Karpas-422 (cell line): ENCODE measurements around the gene PPAT. TPM values are rescaled to one million over a fixed set of nuclear protein-coding genes. Genes with fewer than 3 reads are reported as not detected.
"Not testable (repeated sequence)": the region's sequence is repeated elsewhere in the genome, so short reads cannot be mapped to it uniquely, and the experiment has no call there.

Experiments
- DNase-seq: peaks from one replicate; pipeline ENCODE4 v3.0.0-alpha.2; 2015
- H2AFZ ChIP-seq: fragments of 200-600 bp; sonication (generic); 2 replicates; pipeline ENCODE4 v1.6.1; 2014; ENCODE audit warnings: antibody characterized with exemption, low read length, mixed read lengths
- H3K27ac ChIP-seq: fragments of 200-600 bp; sonication (generic); 2 replicates; pipeline ENCODE4 v1.5.1; 2014; ENCODE audit warnings: mild to moderate bottlenecking, low read length, moderate library complexity
- H3K27me3 ChIP-seq: fragments of 200-600 bp; sonication (generic); 2 replicates; pipeline ENCODE4 v1.6.1; 2014; ENCODE audit warnings: low read length, mixed read lengths
- H3K36me3 ChIP-seq: fragments of 200-600 bp; sonication (generic); 2 replicates; pipeline ENCODE4 v1.6.1; 2014; ENCODE audit warnings: low read length, mixed read lengths; ENCODE audit not compliant: insufficient read depth
- H3K4me1 ChIP-seq: fragments of 200-600 bp; sonication (generic); 2 replicates; pipeline ENCODE4 v1.6.1; 2014; ENCODE audit warnings: mild to moderate bottlenecking, low read length, mixed read lengths
- H3K4me2 ChIP-seq: fragments of 200-600 bp; sonication (generic); 2 replicates; pipeline ENCODE4 v1.6.1; 2014; ENCODE audit warnings: low read length, low read depth, mild to moderate bottlenecking; ENCODE audit not compliant: poor library complexity, severe bottlenecking
- H3K4me3 ChIP-seq: fragments of 200-600 bp; sonication (generic); 2 replicates; pipeline ENCODE4 v1.5.1; 2014; ENCODE audit warnings: mild to moderate bottlenecking, antibody characterized with exemption, low read length, mixed read lengths
- H3K79me2 ChIP-seq: fragments of 200-600 bp; sonication (generic); 2 replicates; pipeline ENCODE4 v1.6.1; 2014; ENCODE audit warnings: mild to moderate bottlenecking, low read length, mixed read lengths
- H3K9ac ChIP-seq: fragments of 200-600 bp; sonication (generic); 2 replicates; pipeline ENCODE4 v1.6.0; 2014; ENCODE audit warnings: low read length
- H3K9me2 ChIP-seq: fragments of 200-600 bp; sonication (generic), shearing (Covaris generic); replicated peaks from 2 replicates; pipeline ENCODE4 v1.6.0; 2014; ENCODE audit warnings: mild to moderate bottlenecking, low read length, moderate library complexity; ENCODE audit not compliant: insufficient read depth
- H3K9me3 ChIP-seq: fragments of 300-700, 200-600 bp; sonication (generic); 2 replicates; pipeline ENCODE4 v1.6.1; 2014; ENCODE audit warnings: low read length, mixed read lengths
- H4K20me1 ChIP-seq: fragments of 200-600 bp; sonication (generic); 2 replicates; pipeline ENCODE4 v1.6.1; 2014; ENCODE audit warnings: mild to moderate bottlenecking, antibody characterized with exemption, low read length, low read depth; ENCODE audit not compliant: insufficient read depth
- total RNA-seq: library from RNA; depleted of rRNA; stranded (reverse); fragments of >200 nt; shearing (Covaris generic); gene quantifications from 2 replicates; pipeline ENCODE4 v1.2.3, GENCODE V29; 2014; ENCODE audit warnings: low replicate concordance

PPAT gene
- total RNA-seq, 1 experiment from 2014 or later, result 44.9 TPM

DNA sequence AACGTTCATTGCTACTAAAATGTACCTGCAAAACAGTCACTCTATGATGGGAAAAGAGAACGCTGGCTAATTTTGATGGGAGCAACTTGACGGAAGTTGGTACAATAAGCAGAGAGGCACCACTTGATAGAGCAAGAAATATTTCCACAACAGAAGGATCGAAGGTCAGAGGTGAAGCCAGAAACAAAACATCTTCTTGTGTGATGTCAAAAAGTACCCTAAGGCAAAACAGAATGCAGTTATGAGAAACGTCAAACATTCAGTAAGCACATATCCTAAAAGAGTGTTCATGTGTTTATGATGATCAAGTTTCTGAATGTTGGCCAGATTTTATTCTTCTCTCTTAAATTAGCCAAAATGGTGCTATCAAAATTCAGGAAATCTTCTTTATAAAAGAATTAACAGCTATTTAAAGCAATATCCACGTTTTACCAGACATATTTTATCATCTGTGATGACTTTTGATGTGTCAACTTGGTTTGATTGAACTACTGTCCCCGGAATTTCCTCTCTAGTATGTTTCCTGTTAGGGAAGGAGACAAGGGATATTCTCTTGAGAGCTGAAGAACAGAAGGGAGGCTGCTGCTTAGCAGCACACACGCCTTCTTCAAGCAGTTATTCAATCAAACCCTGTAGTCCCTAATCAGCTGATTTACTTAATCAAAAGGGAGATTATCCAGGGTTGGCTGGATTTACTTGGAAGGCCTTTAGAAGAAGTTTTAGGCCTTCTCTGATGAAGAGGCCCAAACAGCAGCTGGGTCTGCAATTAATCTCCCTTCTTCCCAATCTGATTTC lies 63.8 kb downstream of the PPAT start:
- no peaks in the 10 kb centered on the region for H4K20me1 ChIP-seq
- H3K27me3 ChIP-seq, result no peaks in the 10 kb centered on the region
- H3K4me1 ChIP-seq, result peaks cover 26% of the 10 kb centered on the region
- no peak overlapping the region for H3K4me3 ChIP-seq
- H3K4me2 ChIP-seq, result no peak overlapping the region
- H3K79me2 ChIP-seq, result peaks cover 17% of the 10 kb centered on the region
- no peaks in the 10 kb centered on the region for H3K9me3 ChIP-seq
- no peak overlapping the region for H2AFZ ChIP-seq
- H3K9me2 ChIP-seq, result no peaks in the 10 kb centered on the region
- no peak for DNase-seq
- H3K9ac ChIP-seq, result no peak overlapping the region
- H3K27ac ChIP-seq, result no peak overlapping the region
- H3K36me3 ChIP-seq, result no peaks in the 10 kb centered on the region

DNA sequence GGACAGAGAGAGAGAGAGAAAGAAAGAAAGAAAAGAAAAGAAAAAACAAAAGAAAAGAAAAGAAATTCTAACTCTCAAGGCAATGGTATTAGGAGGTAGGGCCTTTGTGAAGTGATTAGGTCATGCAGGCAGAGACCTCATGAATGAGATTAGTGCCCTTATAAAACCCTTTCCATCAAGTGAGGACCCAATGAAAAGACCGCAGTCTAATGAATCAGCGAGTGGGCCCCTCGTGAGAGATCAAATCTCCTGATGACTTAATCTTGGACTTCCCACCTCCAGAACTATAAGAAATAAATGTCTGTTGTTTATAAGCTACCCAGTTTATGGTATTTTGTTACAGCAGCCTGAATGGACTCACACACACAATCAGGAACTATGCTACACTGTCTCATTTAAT lies 65.0 kb downstream of the PPAT start:
- Histone ChIP-seq H3K9ac (no peak overlapping the region), H2AFZ (no peak overlapping the region), H4K20me1 (no peaks in the 10 kb centered on the region), H3K4me1 (peaks cover 17% of the 10 kb centered on the region), H3K79me2 (peaks cover 13% of the 10 kb centered on the region), H3K9me2 (no peaks in the 10 kb centered on the region), H3K27me3 (no peaks in the 10 kb centered on the region), H3K36me3 (no peaks in the 10 kb centered on the region), H3K4me3 (no peak overlapping the region), H3K4me2 (no peak overlapping the region), H3K27ac (no peak overlapping the region), H3K9me3 (no peaks in the 10 kb centered on the region)
- DNase-seq, result no peak

DNA sequence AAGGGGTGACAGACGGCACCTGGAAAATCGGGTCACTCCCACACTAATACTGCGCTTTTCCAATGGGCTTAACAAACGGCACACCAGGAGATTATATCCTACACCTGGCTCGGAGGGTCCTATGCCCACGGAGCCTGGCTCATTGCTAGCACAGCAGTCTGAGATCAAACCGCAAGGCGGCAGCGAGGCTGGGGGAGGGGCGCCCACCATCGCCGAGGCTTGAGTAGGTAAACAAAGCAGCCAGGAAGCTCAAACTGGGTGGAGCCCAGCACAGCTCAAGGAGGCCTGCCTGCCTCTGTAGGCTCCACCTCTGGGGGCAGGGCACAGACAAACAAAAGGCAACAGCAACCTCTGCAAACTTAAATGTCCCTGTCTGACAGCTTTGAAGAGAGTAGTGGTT lies 72.4 kb downstream of the PPAT start:
- not testable (repeated sequence) for H3K4me2 ChIP-seq, H3K9ac ChIP-seq, H3K79me2 ChIP-seq, H3K27ac ChIP-seq, H3K4me3 ChIP-seq, H3K9me2 ChIP-seq, H3K36me3 ChIP-seq, H2AFZ ChIP-seq, H3K27me3 ChIP-seq, DNase-seq, H3K9me3 ChIP-seq, H4K20me1 ChIP-seq, H3K4me1 ChIP-seq

DNA sequence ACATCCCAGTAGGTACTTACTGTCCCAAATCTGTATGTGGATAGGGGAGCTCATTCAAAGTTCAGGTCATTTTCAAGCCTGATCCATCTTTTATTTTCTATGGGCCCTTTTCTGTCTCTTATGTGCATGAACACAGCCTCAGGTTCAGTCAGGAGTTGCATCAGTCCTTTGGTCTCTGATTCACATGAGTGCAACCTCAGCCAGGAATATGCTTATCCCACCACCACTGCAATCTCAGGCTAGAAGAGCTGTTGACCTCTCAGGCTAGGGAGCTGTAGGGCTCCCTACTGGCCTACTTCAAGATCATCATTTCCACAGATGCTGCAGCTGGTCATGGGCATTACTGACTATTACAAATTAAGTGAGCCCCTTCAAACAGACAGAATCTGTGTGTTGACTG lies 75.3 kb downstream of the PPAT start:
- Histone ChIP-seq H3K4me1 (no peaks in the 10 kb centered on the region), H3K4me3 (no peak overlapping the region), H4K20me1 (no peaks in the 10 kb centered on the region), H3K9me3 (no peaks in the 10 kb centered on the region), H3K27ac (no peak overlapping the region), H3K79me2 (0 out of 2 replicates have a peak, but pooled peaks cover 3% of the 10 kb centered on the region), H3K9me2 (no peaks in the 10 kb centered on the region), H3K36me3 (no peaks in the 10 kb centered on the region), H3K4me2 (no peak overlapping the region), H2AFZ (no peak overlapping the region), H3K9ac (no peak overlapping the region), H3K27me3 (no peaks in the 10 kb centered on the region)
- no peak for DNase-seq

DNA sequence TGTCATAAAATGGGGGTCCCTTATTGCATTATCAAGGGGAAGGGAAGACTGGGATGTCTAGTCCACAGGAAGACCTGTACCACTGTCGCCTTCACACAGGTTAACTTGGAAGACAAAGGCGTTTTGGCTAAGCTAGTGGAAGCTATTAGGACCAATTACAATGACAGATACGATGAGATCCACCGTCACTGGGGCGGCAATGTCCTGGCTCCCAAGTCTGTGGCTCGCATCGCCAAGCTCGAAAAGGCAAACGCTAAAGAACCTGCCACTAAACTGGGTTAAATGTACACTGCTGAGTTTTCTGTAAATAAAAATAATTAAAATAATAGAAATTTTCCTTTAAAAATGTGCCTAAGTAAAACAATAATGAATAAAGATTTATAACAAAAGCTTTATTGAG lies 78.8 kb downstream of the PPAT start:
- Histone ChIP-seq H3K9ac (no peak overlapping the region), H3K27ac (no peak overlapping the region), H3K4me1 (no peaks in the 10 kb centered on the region), H3K4me3 (no peak overlapping the region), H3K36me3 (no peaks in the 10 kb centered on the region), H3K9me3 (no peaks in the 10 kb centered on the region), H3K27me3 (no peaks in the 10 kb centered on the region), H3K4me2 (no peak overlapping the region), H3K79me2 (0 out of 2 replicates have a peak, but pooled peaks cover 3% of the 10 kb centered on the region), H3K9me2 (no peaks in the 10 kb centered on the region), H2AFZ (no peak overlapping the region), H4K20me1 (no peaks in the 10 kb centered on the region)
- DNase-seq, result no peak

DNA sequence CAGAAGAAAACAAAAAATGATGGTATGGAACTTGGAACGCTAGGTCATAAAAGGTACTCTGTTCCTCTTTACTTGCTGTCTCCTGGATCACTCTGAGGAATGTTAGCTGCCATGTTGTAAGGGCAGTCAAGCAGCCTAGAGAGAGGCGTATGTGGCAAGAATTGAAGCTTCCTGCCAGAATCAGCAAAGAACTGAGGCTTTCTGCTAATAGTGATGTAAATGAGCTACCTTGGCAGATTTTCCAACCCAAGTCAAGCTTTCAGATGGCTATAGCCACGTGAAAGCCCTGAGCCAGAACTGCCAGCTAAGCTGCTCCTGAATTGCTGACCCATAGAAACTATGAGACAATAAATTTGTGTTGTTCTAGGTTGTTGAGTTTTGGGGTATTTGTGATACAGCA lies 86.8 kb downstream of the PPAT start:
- Histone ChIP-seq H3K9me3 (no peaks in the 10 kb centered on the region), H3K36me3 (peaks cover 5% of the 10 kb centered on the region; the same call in 1 of the 2 replicates), H3K79me2 (0 out of 2 replicates have a peak, but pooled peaks cover 3% of the 10 kb centered on the region), H3K4me3 (no peak overlapping the region), H3K4me1 (no peaks in the 10 kb centered on the region), H3K27me3 (no peaks in the 10 kb centered on the region), H3K9me2 (no peaks in the 10 kb centered on the region), H3K9ac (no peak overlapping the region), H3K4me2 (no peak overlapping the region), H3K27ac (no peak overlapping the region), H2AFZ (no peak overlapping the region), H4K20me1 (no peaks in the 10 kb centered on the region)
- no peak for DNase-seq

DNA sequence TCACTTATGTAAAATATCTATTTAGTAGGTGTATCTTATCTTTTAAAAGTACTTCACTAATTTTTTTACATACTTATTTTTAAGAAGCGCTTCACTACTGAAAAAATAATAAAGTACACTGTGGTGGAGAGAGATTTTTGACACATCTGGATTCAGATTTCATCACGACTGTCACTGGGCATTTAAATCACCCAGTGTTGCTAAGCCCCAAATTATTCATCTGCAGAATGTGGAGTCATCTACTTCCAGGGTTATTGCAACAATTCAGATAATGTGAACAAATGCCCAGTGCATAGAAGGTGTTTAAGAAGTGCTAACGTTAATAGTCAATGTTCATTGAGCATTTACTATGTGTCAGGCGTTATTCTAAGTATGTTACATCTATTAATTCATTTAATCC lies 90.0 kb downstream of the PPAT start:
- 0 out of 2 replicates have a peak, but pooled peaks cover 3% of the 10 kb centered on the region for H3K79me2 ChIP-seq
- no peak for DNase-seq

More for the DNA sequence above, 90.0 kb downstream of the PPAT start:
- H2AFZ ChIP-seq, result no peak overlapping the region
- peaks cover 5% of the 10 kb centered on the region; the same call in 1 of the 2 replicates for H3K36me3 ChIP-seq
- no peak overlapping the region for H3K4me2 ChIP-seq
- no peaks in the 10 kb centered on the region for H3K9me3 ChIP-seq
- no peaks in the 10 kb centered on the region for H3K27me3 ChIP-seq
- H3K27ac ChIP-seq, result no peak overlapping the region
- H3K9ac ChIP-seq, result no peak overlapping the region
- no peaks in the 10 kb centered on the region for H4K20me1 ChIP-seq
- no peaks in the 10 kb centered on the region for H3K9me2 ChIP-seq
- peaks cover 5% of the 10 kb centered on the region for H3K4me1 ChIP-seq
- no peak overlapping the region for H3K4me3 ChIP-seq
